Colonic mucosa (tissue), 4 donors: ENCODE data around the gene P3H3. TPM values are rescaled to one million over a fixed set of nuclear protein-coding genes. Genes with fewer than 3 reads are reported as not detected.

ENCODE experiments used
- DNase-seq: peaks from one replicate; pipeline ENCODE4 v3.0.0-alpha.2; 2020
- H3K27ac ChIP-seq: fragments of 200-600 bp; one replicate; pipeline ENCODE4 v1.8.0; 2021
- H3K27me3 ChIP-seq: fragments of 200-600 bp; one replicate; pipeline ENCODE4 v1.8.0; 2021
- H3K36me3 ChIP-seq: fragments of 200-600 bp; one replicate; pipeline ENCODE4 v1.8.0; 2021
- H3K4me1 ChIP-seq: fragments of 200-600 bp; one replicate; pipeline ENCODE4 v1.8.0; 2021; ENCODE audit warnings: mild to moderate bottlenecking
- H3K4me3 ChIP-seq: fragments of 200-600 bp; one replicate; pipeline ENCODE4 v1.8.0; 2021
- H3K9ac ChIP-seq, 2 donors: one replicate each; pipeline ENCODE4 v1.7.0; 2013; ENCODE audit warnings: control low read depth in 2 of 2, low read depth in 2 of 2, low read length in 2 of 2
- H3K9me3 ChIP-seq: fragments of 200-600 bp; one replicate; pipeline ENCODE4 v1.8.0; 2021
- intact Hi-C: fragments of 100-400 bp; cut with DNase I; formaldehyde crosslinking; loops from one replicate; pipeline ENCODE4 v1.14.1; 2022
- total RNA-seq, 2 donors: library from RNA; stranded (reverse); fragmentation: NEBNext Ultra II Directional in 1 of 2; extraction: Animal tissue kit (Norgen Biotek cat#: 25700) in 1 of 2; gene quantifications; one replicate each; pipeline ENCODE4 v1.2.1, GENCODE V29; 2021
- TF ChIP-seq, protein P1 (sequence below): fragments of 200-600 bp; IDR thresholded peaks from one replicate; pipeline ENCODE4 v1.8.0; 2022; ENCODE audit warnings: antibody characterized with exemption, mild to moderate bottlenecking
- donor health status: healthy.
- donor health status: DM: no; HTN: no; CAD: no.
- donor health status: DM: no; HTN: no; CAD: no.

Gene P3H3
- total RNA-seq, 2 donors from 2014 or later: 4.4 to 5.3 TPM

DNA sequence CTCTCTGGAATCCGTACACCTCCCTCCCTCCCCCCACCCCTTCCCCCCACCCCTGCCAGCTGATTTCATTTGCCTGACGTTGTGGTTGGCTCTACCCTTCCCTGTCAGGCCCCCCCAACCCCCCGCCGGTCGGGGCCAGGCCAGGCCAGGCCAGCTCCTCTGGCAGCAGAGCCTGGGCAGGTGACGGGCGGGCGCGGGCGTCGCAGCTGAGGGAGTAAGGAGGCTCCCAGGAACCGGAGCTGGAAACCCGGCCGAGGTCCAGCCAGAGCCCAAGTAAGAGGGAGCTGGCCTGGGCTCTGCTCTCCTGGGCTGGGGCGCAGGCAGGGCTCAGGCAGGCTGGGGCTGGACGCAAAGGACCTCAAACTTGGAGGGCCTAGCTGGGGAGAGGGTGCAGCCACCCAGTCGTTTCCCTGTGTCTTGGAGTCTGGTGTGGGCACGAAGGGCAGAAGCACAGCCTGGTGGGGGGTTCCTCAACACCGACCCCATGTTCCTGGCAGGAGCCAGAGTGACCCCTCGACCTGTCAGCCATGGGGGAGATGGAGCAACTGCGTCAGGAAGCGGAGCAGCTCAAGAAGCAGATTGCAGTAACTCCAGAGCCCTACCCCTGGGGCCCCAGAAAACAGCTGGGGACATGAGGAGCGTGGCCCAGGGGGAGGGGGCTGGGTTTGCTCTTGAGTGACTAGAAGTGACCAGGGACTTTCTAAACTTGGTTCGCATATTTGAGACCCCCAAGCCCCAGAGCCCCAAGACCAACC is 12.7 kb downstream of the P3H3 start, which contains the start of gene GNB3:
Gene GNB3 (plus strand): TSS at position 165 of the 755 bp plus-strand sequence. CDS start 363 bp downstream, at position 528.
- TF ChIP-seq, protein P1, sequence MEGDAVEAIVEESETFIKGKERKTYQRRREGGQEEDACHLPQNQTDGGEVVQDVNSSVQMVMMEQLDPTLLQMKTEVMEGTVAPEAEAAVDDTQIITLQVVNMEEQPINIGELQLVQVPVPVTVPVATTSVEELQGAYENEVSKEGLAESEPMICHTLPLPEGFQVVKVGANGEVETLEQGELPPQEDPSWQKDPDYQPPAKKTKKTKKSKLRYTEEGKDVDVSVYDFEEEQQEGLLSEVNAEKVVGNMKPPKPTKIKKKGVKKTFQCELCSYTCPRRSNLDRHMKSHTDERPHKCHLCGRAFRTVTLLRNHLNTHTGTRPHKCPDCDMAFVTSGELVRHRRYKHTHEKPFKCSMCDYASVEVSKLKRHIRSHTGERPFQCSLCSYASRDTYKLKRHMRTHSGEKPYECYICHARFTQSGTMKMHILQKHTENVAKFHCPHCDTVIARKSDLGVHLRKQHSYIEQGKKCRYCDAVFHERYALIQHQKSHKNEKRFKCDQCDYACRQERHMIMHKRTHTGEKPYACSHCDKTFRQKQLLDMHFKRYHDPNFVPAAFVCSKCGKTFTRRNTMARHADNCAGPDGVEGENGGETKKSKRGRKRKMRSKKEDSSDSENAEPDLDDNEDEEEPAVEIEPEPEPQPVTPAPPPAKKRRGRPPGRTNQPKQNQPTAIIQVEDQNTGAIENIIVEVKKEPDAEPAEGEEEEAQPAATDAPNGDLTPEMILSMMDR: no peak
- H3K27me3 ChIP-seq: no peaks in the 10 kb centered on the region
- intact Hi-C loops: no loop called here
- H3K4me1 ChIP-seq: no peaks in the 10 kb centered on the region
- no peak within 1 kb of the TSS for H3K4me3 ChIP-seq
- no peak for DNase-seq
- H3K27ac ChIP-seq: no peak within 1 kb of the TSS
- H3K9me3 ChIP-seq: no peaks in the 10 kb centered on the region
- no peaks in the 10 kb centered on the region for H3K36me3 ChIP-seq
- peak within 1 kb of the TSS in 1 of 2 donors; percentile 24 for H3K9ac ChIP-seq

DNA sequence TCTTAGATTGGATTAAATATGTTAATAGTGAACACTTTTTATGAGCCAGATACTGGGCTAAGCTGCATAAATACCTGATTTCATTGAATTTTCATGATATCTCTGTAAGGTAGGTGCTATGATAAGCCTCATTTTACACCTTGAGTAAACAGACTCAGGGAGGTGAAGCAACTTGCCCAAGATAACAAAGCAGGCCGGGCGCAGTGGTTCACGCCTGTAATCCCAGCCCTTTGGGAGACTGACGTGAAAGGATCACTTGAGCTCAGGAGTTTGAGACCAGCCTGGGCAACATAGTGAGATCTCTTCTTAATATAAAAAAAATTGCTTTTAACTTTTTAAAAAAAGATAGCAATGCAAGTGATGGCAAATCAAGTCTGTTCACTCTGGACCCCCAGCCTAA is 13.9 kb downstream of the P3H3 start:
- TF ChIP-seq, protein P1: no peak
- intact Hi-C loops: no loop called here
- no peaks in the 10 kb centered on the region for H3K27me3 ChIP-seq
- no peak for DNase-seq
- H3K4me3 ChIP-seq: no peak overlapping the region
- no peaks in the 10 kb centered on the region for H3K9me3 ChIP-seq
- no peak overlapping the region for H3K27ac ChIP-seq
- no peaks in the 10 kb centered on the region for H3K36me3 ChIP-seq
- H3K4me1 ChIP-seq: no peaks in the 10 kb centered on the region
- no peak overlapping the region for H3K9ac ChIP-seq

DNA sequence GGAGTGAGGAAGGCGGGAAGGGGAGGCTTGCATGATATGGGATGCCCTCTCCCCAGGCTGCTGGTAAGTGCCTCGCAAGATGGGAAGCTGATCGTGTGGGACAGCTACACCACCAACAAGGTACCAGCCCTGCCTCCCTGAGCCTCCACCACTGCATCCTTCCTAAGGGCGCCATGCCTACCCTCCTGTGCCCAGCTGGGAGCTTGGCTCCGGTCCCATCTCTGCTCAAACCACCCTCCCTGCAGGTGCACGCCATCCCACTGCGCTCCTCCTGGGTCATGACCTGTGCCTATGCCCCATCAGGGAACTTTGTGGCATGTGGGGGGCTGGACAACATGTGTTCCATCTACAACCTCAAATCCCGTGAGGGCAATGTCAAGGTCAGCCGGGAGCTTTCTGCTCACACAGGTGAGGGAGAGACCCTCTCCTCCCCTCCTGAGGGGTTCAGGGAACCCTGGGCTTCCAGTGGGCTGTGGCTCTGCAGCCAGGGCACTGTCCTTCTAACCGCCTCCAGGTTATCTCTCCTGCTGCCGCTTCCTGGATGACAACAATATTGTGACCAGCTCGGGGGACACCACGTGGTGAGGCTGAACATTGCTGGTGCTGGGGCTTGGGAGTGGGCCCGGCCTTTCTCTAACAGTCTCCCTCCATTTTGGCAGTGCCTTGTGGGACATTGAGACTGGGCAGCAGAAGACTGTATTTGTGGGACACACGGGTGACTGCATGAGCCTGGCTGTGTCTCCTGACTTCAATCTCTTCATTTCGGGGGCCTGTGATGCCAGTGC is 15.1 kb downstream of the P3H3 start:
- Histone ChIP-seq H3K4me3 (no peak overlapping the region), H3K36me3 (no peaks in the 10 kb centered on the region), H3K4me1 (no peaks in the 10 kb centered on the region), H3K27me3 (no peaks in the 10 kb centered on the region), H3K9ac (no peak overlapping the region), H3K9me3 (no peaks in the 10 kb centered on the region), H3K27ac (no peak overlapping the region)
- no peak for DNase-seq
- TF ChIP-seq, protein P1: no peak
- intact Hi-C loops: no loop called here

DNA sequence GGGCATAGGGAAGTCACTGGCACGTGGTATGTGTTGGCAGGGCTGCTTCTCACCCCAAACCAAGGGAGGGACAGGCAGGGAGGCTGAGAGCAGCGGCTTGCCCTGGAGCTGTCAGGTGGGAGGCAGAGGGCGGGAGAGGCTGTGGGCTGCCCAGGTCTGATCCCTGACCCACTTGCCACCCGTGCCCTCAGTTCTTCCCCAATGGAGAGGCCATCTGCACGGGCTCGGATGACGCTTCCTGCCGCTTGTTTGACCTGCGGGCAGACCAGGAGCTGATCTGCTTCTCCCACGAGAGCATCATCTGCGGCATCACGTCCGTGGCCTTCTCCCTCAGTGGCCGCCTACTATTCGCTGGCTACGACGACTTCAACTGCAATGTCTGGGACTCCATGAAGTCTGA is 17.2 kb downstream of the P3H3 start:
- H3K9ac ChIP-seq: no peak overlapping the region
- DNase-seq: no peak
- intact Hi-C loops: no loop called here
- H3K27me3 ChIP-seq: no peaks in the 10 kb centered on the region
- H3K27ac ChIP-seq: no peak overlapping the region
- peaks cover 3% of the 10 kb centered on the region for H3K4me1 ChIP-seq
- H3K9me3 ChIP-seq: no peaks in the 10 kb centered on the region
- TF ChIP-seq, protein P1: no peak
- no peak overlapping the region for H3K4me3 ChIP-seq
- H3K36me3 ChIP-seq: no peaks in the 10 kb centered on the region

GRCh38 chr12:6846316-6846869 is 18.2 kb downstream of the P3H3 start:
- Histone ChIP-seq H3K27me3 (no peaks in the 10 kb centered on the region), H3K27ac (no peak overlapping the region), H3K4me3 (no peak overlapping the region), H3K36me3 (no peaks in the 10 kb centered on the region), H3K4me1 (peaks cover 3% of the 10 kb centered on the region), H3K9me3 (no peaks in the 10 kb centered on the region), H3K9ac (no peak overlapping the region)
- TF ChIP-seq, protein P1: no peak
- DNase-seq: no peak
- intact Hi-C loops: no loop called here
